ENCODE measurements around the gene USP6NL.

GRCh38 chr10:11454160-11454559 lies 157.3 kb downstream of the USP6NL start:
- no peak for TF ChIP-seq POLR2A (IDR thresholded peaks at IDR 0.05; ENCODE audit: low read length)
- no peak for TF ChIP-seq GATA1 (IDR thresholded peaks at IDR 0.05; ENCODE audit: low read depth, low read length)

All from erythroblast (primary cell).